RKO (cell line): ENCODE results near the gene GLRX5.
A peak's percentile ranks its signal among the peaks of the same experiment; 100 is the strongest.

ENCODE experiments used
- DNase-seq: peaks from one replicate; pipeline ENCODE4 v3.0.0-alpha.2; 2016; ENCODE audit warnings: low spot score

Gene GLRX5

GRCh38 chr14:95518045-95518751 lies 16.7 kb upstream of the GLRX5 start:
- DNase-seq = no peak

GRCh38 chr14:95519699-95520098 lies 15.2 kb upstream of the GLRX5 start:
- DNase-seq = no peak

- DNase-seq = no peak
These were observed 14.5 kb upstream of the GLRX5 start for GRCh38 chr14:95520346-95520745.

- DNase-seq = no peak
These were observed 13.8 kb upstream of the GLRX5 start for GRCh38 chr14:95521001-95521400.

GRCh38 chr14:95522116-95522515 lies 12.7 kb upstream of the GLRX5 start:
- no peak for DNase-seq

- DNase-seq = no peak
These were observed 12.3 kb upstream of the GLRX5 start for GRCh38 chr14:95522556-95522955.

- DNase-seq = no peak
These were observed 11.6 kb upstream of the GLRX5 start for GRCh38 chr14:95523051-95523814.

- no peak for DNase-seq
These were observed 10.9 kb upstream of the GLRX5 start for GRCh38 chr14:95523815-95524448.

- no peak for DNase-seq
These were observed 9.9 kb upstream of the GLRX5 start for GRCh38 chr14:95524706-95525512.

GRCh38 chr14:95525999-95526398 lies 8.9 kb upstream of the GLRX5 start:
- no peak for DNase-seq

GRCh38 chr14:95526483-95527386 lies 8.1 kb upstream of the GLRX5 start:
- DNase-seq = no peak

GRCh38 chr14:95527387-95528002 lies 7.4 kb upstream of the GLRX5 start:
- DNase-seq = peak; percentile 75

GRCh38 chr14:95529216-95529615 lies 5.6 kb upstream of the GLRX5 start:
- no peak for DNase-seq

GRCh38 chr14:95530473-95531276 lies 4.2 kb upstream of the GLRX5 start:
- DNase-seq = no peak

GRCh38 chr14:95531473-95531872 lies 3.4 kb upstream of the GLRX5 start:
- DNase-seq = peak; percentile 56

- DNase-seq = no peak
These were observed 2.9 kb upstream of the GLRX5 start for GRCh38 chr14:95531969-95532368.

GRCh38 chr14:95533391-95533821 lies 1.4 kb upstream of the GLRX5 start:
- DNase-seq = peak; percentile 78

- DNase-seq = peak; percentile 28
These were observed 1.0 kb upstream of the GLRX5 start for GRCh38 chr14:95533822-95534221.

- peak; percentile 29 for DNase-seq
These were observed 574 bp downstream of the GLRX5 start for GRCh38 chr14:95535226-95536021.
